HG02759 (cell line): Measurements from ENCODE around the gene CIRBP.

Experiments used
- ATAC-seq: cut with Tn5 transposase; IDR thresholded peaks from one replicate; pipeline ENCODE4 v1.9.1; 2021; ENCODE audit warnings: mild to moderate bottlenecking, moderate library complexity; ENCODE audit not compliant: unreplicated experiment

The CIRBP gene

GRCh38 chr19:1230783-1231489 is 38.2 kb upstream of the CIRBP start:
- no peak for ATAC-seq

DNA sequence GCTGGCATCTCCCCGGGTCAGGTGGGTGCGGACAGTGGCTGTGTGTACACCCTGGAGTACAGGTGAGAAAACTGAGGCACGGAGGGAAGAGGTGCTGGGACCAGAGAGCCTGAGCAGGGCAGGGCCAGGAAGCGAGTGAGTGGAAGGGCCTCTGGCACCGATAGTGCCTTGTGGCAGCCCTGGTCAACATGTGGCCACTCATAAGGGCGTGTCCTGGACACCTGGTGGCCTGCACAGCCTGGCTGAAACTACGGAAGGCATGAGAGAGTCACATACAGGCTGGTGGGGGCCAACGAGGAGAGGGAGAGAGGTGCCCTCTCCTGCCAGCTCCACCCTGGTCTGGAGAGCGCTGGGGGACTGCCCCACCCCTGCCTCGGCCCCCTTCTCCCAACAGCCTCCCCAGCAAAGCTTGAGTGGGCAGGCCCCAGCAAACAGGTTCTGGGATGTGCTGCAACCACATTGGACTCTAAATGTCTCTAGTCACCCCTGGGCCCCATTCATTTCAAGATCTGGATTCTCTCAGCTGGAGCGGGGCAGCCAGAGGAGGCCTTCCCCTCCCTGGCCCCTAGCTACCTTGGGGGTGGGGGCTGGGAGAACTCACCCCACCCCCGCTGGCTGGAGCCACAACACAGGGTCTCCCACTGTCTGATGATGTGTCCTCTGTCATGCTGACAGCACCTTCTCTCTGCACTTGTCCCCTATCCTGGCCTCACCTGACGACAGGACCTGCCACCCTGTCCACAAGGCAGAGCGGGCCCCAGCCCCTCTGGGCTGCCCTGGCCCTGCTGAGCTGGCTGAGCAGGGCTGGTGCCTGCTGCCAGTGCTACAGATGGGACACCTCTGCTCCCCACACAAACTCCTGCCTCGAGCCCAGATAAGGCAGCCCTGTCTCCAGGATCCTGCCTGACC is 37.1 kb upstream of the CIRBP start:
- ATAC-seq, result no peak

DNA sequence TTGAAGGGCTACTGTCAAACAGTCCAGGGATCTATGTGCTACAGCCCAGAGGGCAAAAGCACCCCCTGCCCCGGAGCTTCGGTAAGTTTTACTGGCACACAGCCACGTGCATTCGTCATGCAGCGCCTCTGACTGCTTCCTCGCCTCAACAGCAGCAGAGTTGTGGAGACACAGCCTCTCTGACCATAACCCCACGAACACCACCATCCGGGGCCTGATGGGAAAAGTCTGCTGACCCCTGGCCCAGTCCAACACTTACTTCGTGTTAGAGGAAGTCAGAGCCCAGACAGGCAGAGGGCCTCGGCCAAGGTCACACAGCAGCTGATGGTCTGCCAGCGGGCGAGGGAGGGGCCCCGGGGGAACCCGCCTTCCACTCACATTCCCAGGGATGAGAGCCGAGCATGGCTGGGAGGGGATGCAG is 36.5 kb upstream of the CIRBP start:
- no peak for ATAC-seq

DNA sequence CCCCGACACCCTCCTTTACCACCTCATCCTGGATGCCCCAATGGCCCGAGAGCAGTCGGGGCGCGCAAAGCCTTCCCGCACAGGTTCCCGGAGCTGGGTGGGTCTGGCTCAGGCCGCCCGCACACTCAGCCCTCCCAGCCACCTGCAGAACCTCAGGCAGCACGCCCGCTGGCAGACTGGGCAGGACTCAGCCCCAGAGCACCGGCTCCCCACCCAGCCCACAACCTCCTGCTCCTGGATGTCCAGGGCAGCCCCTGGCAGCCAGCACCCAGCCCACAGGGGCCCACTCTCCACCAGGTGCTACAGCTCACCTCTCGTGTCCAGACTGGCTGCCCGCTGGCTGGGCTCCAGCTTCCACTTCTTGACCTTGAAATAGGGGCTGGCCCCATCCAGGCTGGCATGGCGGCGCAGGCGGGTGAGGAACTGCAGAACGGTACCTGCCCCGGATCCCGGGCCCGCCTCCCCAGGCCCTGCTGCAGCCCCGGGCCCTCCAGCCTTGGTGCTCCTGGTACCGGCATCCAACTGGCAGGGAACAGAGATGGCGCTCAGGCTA is 35.9 kb upstream of the CIRBP start:
- no peak for ATAC-seq

GRCh38 chr19:1234051-1234954 is 34.8 kb upstream of the CIRBP start:
- no peak for ATAC-seq

DNA sequence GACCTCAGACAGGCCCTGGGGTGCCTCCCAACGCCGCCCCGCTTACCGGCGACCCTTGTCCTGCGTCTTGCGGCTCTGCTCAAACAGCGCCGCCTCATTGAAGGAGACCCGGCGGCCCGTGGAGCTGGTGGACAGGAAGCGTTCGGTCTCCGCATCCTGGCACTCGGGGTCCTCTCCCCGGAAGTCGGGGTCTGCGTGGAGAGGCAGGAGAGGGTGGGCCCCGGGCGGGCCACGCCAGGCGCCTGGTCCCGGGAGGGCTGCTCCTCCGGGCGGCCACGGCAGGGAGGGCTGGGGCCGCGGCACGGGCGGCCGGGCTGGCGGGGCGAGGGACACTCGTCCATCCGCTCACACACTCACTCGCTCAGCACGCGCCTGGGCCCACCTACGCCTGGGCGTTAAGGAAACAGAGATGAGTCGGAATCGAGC is 34.2 kb upstream of the CIRBP start:
- ATAC-seq, result no peak

GRCh38 chr19:1235625-1236538 is 33.2 kb upstream of the CIRBP start:
- no peak for ATAC-seq

GRCh38 chr19:1236576-1236975 is 32.6 kb upstream of the CIRBP start:
- no peak for ATAC-seq

DNA sequence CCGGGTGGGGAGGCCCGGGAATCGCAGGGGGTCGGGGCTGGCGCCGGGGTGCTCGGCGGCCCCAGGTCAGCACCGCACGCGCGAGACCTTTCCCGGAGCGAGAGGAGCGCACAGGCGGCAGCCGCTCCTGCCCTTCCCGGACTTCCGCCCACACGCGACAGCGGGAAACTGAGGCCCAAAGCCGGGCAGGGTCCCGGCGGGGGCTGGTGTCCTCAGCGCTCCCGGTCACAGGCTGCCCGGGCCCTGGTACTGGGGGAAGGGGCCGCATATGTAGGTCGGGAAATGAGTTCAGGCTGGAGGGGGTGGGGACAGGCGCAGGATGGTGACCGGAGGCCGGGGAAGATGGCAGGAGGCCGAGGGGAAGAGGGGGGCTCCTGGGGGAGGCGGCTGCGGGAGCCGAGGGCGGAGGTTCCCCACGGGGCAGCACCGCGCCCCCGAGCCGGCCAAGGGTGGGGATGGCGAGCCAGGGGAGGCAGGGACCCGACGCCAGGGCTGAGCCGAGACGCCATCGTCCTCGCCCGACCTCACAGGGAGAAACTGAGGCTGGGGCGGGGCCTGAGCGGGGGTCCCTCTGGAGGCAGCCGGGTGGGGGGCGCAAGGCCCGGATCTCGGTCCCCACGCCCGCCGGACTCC is 32.0 kb upstream of the CIRBP start:
- ATAC-seq, result no peak

GRCh38 chr19:1237754-1238368 is 31.3 kb upstream of the CIRBP start, which contains the start of gene CBARP:
TSS of gene CBARP (minus strand) at chr19:1238005. CDS start at chr19:1236100, 1,905 bp downstream.
- no peak for ATAC-seq

DNA sequence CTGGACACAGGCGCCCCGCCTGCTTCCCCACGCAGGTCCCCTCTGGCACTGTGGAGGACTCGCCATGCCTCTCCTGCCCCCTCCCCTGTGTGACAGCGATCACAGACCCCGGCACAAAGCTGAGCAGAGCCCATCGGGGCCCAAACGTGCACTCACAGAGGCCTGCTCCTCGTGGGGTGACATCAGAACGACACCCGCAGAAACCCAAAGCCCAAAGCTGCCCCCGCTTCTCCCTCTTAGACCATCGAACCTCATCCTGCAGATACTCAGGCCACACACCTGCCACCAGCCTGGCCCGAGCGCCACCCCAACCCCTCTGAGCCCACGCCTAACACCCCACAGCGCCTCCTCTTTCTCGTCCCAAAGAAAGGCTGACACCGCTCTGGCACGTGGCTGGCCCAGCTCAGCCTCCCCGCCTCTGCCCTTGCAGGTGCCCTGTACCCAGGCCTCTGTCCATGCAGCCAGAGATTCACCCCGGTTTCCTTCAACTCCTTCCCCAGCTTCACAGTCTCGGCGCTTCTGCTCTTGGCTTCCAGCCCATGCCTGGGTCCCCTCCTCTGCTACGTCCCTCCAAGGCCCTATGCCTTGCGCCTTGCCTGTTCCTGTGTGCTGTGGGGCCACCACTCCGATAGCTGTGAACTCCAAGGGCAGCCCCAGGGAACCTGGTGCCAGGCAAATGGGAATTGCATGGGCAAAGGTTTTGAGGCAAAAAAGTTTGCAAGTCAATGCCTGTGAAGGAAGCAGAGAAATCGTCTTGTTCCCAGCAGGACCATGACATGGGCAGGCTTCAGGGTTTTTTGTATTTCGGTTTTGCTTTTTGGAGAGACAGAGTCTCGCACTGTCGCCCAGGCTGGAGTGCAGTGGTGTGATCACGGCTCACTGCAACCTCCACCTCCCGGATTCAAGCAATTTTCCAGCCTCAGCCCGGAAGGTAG is 30.5 kb upstream of the CIRBP start:
- ATAC-seq, result no peak

DNA sequence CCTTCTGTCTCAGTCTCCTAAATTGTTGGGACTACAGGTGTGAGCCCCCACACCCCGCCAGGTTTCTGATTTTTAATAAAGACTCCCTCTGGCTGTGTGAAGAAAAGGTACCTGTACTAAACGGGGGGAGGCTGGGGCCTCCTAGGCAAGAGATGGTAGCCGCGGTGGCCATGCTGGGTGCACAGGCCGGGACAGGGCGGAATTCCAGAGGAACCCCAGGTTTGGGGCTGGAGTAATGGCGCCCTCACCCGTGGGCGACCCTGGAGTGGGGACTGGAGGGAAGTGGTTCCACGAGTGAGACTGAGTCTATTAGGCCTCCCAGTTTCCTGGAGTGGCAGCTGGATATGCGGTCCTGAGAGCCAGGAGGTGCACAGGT is 29.7 kb upstream of the CIRBP start:
- ATAC-seq, result no peak

DNA sequence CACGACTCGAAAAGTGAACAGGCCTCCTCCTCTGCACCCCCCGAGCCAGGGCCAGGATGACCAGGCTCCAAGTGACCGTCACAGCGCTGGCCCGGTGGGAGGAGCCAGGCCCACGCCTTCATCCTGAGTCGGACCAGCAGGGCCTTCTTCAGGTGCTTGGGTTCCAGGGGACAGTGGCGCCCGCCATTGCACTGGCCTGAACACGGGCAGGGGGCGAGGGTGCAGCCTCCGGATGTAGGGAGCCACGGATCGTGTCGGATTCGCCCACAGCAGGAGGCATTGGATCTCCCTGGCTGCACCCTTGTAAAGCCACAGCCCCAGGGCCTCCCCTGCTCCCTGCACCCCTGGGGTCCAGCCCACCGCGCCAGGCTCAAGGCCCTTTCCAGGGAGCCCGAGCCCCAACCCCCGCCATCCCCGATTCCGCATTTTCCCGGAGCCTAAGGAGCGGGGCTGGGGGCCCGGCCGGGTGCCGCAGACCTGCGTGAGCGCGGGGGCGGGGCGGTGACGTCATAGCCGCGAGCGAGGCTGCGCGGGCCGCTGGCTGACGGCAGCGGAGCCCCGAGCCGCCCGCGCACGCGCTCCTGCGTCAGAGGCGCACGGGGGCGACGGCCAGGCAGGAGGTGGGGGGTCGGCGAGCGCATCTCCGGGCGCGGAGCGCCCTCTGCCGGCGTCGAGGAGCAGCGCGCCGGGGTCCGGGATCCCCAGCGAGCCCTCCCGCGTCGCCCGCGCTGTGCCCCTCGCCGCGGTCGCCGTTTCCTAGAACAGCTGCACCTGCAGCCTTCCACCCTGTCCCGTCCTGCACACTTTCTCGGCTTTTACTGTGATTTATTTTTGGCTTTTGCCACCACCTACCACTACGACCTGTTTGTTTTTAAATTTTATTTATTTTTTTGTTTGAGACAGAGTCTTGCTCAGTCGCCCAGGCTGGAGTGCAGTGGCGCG is 29.1 kb upstream of the CIRBP start:
- peak; percentile 37 for ATAC-seq

GRCh38 chr19:1240925-1241324 is 28.2 kb upstream of the CIRBP start:
- ATAC-seq, result no peak

GRCh38 chr19:1241417-1242095 is 27.6 kb upstream of the CIRBP start, which contains the start of gene ATP5F1D:
TSS of gene ATP5F1D (plus strand) at chr19:1241751. CDS start at chr19:1241851, 100 bp downstream.
- ATAC-seq, result peak; percentile 61
